Breast epithelium (tissue), 4 donors: ENCODE measurements around the gene ARV1. TPM values are rescaled to one million over a fixed set of nuclear protein-coding genes. Genes with fewer than 3 reads are reported as not detected.
"Not testable (repeated sequence)": the region's sequence is repeated elsewhere in the genome, so short reads cannot be mapped to it uniquely, and the experiment has no call there.

Experiments used
- DNase-seq, 2 donors: peaks; one replicate each; pipeline ENCODE4 v3.0.0-alpha.2; 2019; ENCODE audit warnings: low spot score in 2 of 2
- H3K27ac ChIP-seq, 2 donors: fragments of 200-600 bp; sonication (generic) in 1 of 2; one replicate each; pipeline ENCODE4 v1.5.1; 2016 to 2019; ENCODE audit warnings: mild to moderate bottlenecking in 1 of 2
- H3K27me3 ChIP-seq, 2 donors: fragments of 200-600 bp; sonication (generic) in 1 of 2; one replicate each; pipeline versions ENCODE4 v1.5.1 to v1.6.0; 2017 to 2019; ENCODE audit warnings: control low read depth in 1 of 2, mild to moderate bottlenecking in 1 of 2
- H3K36me3 ChIP-seq: fragments of 200-600 bp; one replicate; pipeline ENCODE4 v1.5.1; 2019
- H3K4me1 ChIP-seq, 2 donors: fragments of 200-600 bp; sonication (generic); one replicate each; pipeline ENCODE4 v1.5.1; 2016 to 2019; ENCODE audit warnings: control low read depth in 1 of 2
- H3K4me3 ChIP-seq, 3 donors: fragments of 200-600 bp; sonication (generic); 1 replicate in 2 of 3; 2 replicates in 1 of 3; pipeline ENCODE4 v1.5.1; 2016 to 2019; ENCODE audit warnings: mild to moderate bottlenecking in 3 of 3, moderate library complexity in 2 of 3
- H3K9me3 ChIP-seq, 2 donors: fragments of 200-600 bp; sonication (generic) in 1 of 2; one replicate each; pipeline ENCODE4 v1.5.1; 2016 to 2019; ENCODE audit warnings: control low read depth in 1 of 2
- POLR2A ChIP-seq: fragments of 450-650 bp; IDR thresholded peaks from one replicate; pipeline ENCODE4 v1.6.1; 2016; ENCODE audit warnings: antibody characterized with exemption, mild to moderate bottlenecking, moderate library complexity
- POLR2AphosphoS5 ChIP-seq, 3 donors: sonication (generic); formaldehyde crosslinking; IDR thresholded peaks; one replicate each; pipeline ENCODE4 v1.6.1; 2017; ENCODE audit warnings: antibody characterized with exemption in 3 of 3
- intact Hi-C: fragments of 100-400 bp; cut with DNase I; formaldehyde crosslinking; loops from one replicate; pipeline ENCODE4 v1.15.1; 2023; ENCODE audit warnings: low total_unique reads
- total RNA-seq, 3 donors: library from RNA; depleted of rRNA; stranded (reverse); fragments of >200 nt; gene quantifications; one replicate each; pipeline ENCODE4 v1.1.0, GENCODE V29; 2016
- TF ChIP-seq, protein P1 (sequence below), 3 donors: fragments of 450-650 bp; IDR thresholded peaks; one replicate each; pipeline ENCODE4 v1.5.1; 2016 to 2017; ENCODE audit warnings: antibody characterized with exemption in 3 of 3, mild to moderate bottlenecking in 3 of 3, moderate library complexity in 3 of 3

Gene ARV1
- total RNA-seq, 3 donors from 2014 or later: 20.8 to 23.0 (median 21.0) TPM

DNA sequence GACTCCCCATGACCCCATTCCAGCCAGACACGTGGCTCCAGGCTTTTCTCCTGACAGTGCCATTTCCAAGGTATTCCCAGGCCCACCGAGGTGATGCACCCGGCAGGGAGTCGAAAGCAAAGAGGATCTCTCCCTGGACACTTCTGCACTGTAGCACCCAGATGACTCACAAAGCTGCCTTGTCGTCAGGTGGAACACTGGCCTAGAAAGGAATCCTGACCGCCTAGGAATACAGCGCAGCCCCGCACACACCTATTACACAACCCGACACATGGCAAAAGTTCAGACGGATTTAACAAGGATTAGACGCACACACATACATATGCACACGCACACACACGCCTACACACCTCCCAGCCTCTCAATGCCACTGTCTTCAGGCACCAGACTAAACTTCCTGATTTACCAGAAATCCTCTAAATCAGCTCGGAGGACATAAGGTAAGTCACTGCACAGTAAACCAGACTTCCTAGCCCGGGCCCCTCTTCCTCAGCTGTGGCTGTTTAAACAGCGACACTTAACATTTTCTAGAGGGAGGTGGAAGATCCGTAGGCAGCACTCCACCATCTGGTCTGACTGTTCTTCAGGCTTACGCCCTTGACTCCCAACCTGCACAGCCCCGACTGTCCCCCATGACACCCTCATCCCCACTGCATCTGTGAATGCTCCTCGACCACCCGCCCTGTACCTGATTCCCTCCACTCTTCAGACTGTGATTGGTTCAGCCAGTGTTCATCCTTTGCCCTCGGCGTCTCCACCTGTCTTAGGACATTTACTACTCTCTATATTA, 48.4 kb downstream of the ARV1 start:
- Histone ChIP-seq H3K4me1 (no peaks in the 10 kb centered on the region), H3K4me3 (no peak overlapping the region), H3K27ac (no peak overlapping the region), H3K36me3 (no peaks in the 10 kb centered on the region), H3K9me3 (no peaks in the 10 kb centered on the region), H3K27me3 (no peaks in the 10 kb centered on the region)
- no peak for DNase-seq
- intact Hi-C loops: no loop called here
- TF ChIP-seq POLR2A: no peak
- TF ChIP-seq, protein P1, sequence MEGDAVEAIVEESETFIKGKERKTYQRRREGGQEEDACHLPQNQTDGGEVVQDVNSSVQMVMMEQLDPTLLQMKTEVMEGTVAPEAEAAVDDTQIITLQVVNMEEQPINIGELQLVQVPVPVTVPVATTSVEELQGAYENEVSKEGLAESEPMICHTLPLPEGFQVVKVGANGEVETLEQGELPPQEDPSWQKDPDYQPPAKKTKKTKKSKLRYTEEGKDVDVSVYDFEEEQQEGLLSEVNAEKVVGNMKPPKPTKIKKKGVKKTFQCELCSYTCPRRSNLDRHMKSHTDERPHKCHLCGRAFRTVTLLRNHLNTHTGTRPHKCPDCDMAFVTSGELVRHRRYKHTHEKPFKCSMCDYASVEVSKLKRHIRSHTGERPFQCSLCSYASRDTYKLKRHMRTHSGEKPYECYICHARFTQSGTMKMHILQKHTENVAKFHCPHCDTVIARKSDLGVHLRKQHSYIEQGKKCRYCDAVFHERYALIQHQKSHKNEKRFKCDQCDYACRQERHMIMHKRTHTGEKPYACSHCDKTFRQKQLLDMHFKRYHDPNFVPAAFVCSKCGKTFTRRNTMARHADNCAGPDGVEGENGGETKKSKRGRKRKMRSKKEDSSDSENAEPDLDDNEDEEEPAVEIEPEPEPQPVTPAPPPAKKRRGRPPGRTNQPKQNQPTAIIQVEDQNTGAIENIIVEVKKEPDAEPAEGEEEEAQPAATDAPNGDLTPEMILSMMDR (IDR thresholded peaks at IDR 0.05): no peak
- no peak for TF ChIP-seq POLR2AphosphoS5 (IDR thresholded peaks at IDR 0.05)

DNA sequence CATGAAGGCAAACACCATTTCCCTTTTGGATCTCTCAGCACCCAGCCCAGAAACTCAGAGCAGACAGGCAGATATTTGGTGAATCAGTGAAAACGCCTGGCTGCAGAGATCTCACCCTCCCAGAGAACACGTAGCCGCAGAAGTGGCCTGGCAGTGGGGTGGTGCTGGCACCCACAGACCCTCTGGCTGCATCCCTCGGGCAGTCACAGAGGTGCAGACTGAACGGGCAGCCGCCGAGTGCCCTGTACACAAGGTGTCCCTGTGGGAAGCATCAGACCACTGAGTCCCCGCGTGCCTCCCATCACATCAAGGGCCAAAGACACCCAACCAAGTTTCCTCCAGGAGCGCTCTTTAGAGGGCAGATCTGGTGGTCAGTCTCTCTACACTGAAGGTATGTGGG, 49.1 kb downstream of the ARV1 start:
- H3K27ac ChIP-seq: no peak overlapping the region
- no peaks in the 10 kb centered on the region for H3K4me1 ChIP-seq
- intact Hi-C loops: no loop called here
- no peaks in the 10 kb centered on the region for H3K36me3 ChIP-seq
- H3K27me3 ChIP-seq: no peaks in the 10 kb centered on the region
- TF ChIP-seq POLR2A: no peak
- TF ChIP-seq, protein P1 (IDR thresholded peaks at IDR 0.05): no peak
- TF ChIP-seq POLR2AphosphoS5 (IDR thresholded peaks at IDR 0.05): no peak
- DNase-seq: no peak
- no peaks in the 10 kb centered on the region for H3K9me3 ChIP-seq
- no peak overlapping the region for H3K4me3 ChIP-seq

GRCh38 chr1:231028682-231029081, 49.8 kb downstream of the ARV1 start:
- H3K9me3 ChIP-seq: no peaks in the 10 kb centered on the region

GRCh38 chr1:231029247-231029646, 50.4 kb downstream of the ARV1 start:
- H3K4me3 ChIP-seq, H3K27ac ChIP-seq, DNase-seq, H3K27me3 ChIP-seq, H3K36me3 ChIP-seq, H3K4me1 ChIP-seq, H3K9me3 ChIP-seq, intact Hi-C loops: not testable (repeated sequence)

More at GRCh38 chr1:231028682-231029081, 49.8 kb downstream of the ARV1 start:
- no peaks in the 10 kb centered on the region for H3K4me1 ChIP-seq
- H3K27ac ChIP-seq: no peak overlapping the region
- intact Hi-C loops: no loop called here
- DNase-seq: no peak
- H3K27me3 ChIP-seq: no peaks in the 10 kb centered on the region
- H3K36me3 ChIP-seq: no peaks in the 10 kb centered on the region
- TF ChIP-seq, protein P1 (IDR thresholded peaks at IDR 0.05): no peak
- TF ChIP-seq POLR2AphosphoS5 (IDR thresholded peaks at IDR 0.05) (no peak), POLR2A (no peak)
- no peak overlapping the region for H3K4me3 ChIP-seq

DNA sequence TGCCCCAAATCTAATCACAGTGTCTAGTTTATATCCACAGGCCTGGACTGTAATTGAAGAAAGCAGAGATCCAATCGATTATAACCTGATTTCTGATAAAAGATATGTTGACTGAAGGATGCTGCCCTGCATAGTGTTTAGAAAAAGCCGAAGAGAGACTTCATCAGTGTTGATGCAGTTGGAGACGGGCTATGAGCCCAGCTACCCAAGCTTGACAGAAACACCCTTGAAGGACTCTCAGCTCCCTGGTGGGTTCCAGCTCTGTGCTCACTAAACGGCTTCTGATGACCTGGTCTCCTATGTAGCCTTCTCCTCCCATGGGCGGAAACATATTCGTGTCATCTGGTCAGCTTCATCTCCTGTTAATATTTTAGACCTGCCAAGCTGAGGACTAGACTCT, 50.9 kb downstream of the ARV1 start:
- Histone ChIP-seq H3K36me3 (no peaks in the 10 kb centered on the region), H3K9me3 (no peaks in the 10 kb centered on the region), H3K4me3 (no peak overlapping the region), H3K4me1 (no peaks in the 10 kb centered on the region), H3K27ac (no peak overlapping the region), H3K27me3 (no peaks in the 10 kb centered on the region)
- intact Hi-C loops: no loop called here
- no peak for DNase-seq
- TF ChIP-seq, protein P1 (IDR thresholded peaks at IDR 0.05): no peak
- TF ChIP-seq POLR2A: no peak
- no peak for TF ChIP-seq POLR2AphosphoS5 (IDR thresholded peaks at IDR 0.05)
